Adrenal gland (tissue), 12 donors: ENCODE data around the gene ANK3. TPM values are rescaled to one million over a fixed set of nuclear protein-coding genes. Genes with fewer than 3 reads are reported as not detected.

Experiments
- DNase-seq, 7 donors: peaks; one replicate each; pipeline ENCODE4 v3.0.0-alpha.2; 2019 to 2020
- H3K27ac ChIP-seq, 5 donors: fragments of 200-600 bp; sonication (generic) in 4 of 5; 1 replicate in 3 of 5; 2 replicates in 2 of 5; pipeline versions ENCODE4 v1.5.1 to v1.8.0; 2016 to 2020; ENCODE audit warnings: mild to moderate bottlenecking in 1 of 5
- H3K27me3 ChIP-seq: fragments of 200-600 bp; 2 replicates; pipeline ENCODE4 v1.8.0; 2021
- H3K36me3 ChIP-seq, 2 donors: fragments of 200-600 bp; replicated peaks in 1 of 2; 1 replicate in 1 of 2; 2 replicates in 1 of 2; pipeline versions ENCODE4 v1.5.1 to v1.8.0; 2018 to 2022
- H3K4me1 ChIP-seq, 2 donors: fragments of 200-600 bp; replicated peaks in 1 of 2; 1 replicate in 1 of 2; 2 replicates in 1 of 2; pipeline versions ENCODE4 v1.5.1 to v1.8.0; 2018 to 2021
- H3K4me3 ChIP-seq, 4 donors: fragments of 200-600 bp; sonication (generic) in 3 of 4; one replicate each; pipeline ENCODE4 v1.5.1; 2016 to 2018
- H3K9me3 ChIP-seq, 3 donors: fragments of 200-600 bp; sonication (generic) in 1 of 3; replicated peaks in 1 of 3; 1 replicate in 2 of 3; 2 replicates in 1 of 3; pipeline versions ENCODE4 v1.5.1 to v1.8.0; 2016 to 2021
- POLR2A ChIP-seq, 2 donors: fragments of 450-650 bp; IDR thresholded peaks; one replicate each; pipeline ENCODE4 v1.6.1; 2017; ENCODE audit warnings: antibody characterized with exemption in 2 of 2, mild to moderate bottlenecking in 2 of 2, moderate library complexity in 1 of 2
- WGBS, 4 donors: extraction: QIAGEN DNeasy Blood & Tissue Kit in 2 of 4; methylation state at CpG; one replicate each; pipeline versions ENCODE4 v1.1.5 to v1.1.7; 2013 to 2017; 5-methylcytosine and 5-hydroxymethylcytosine counted together
- intact Hi-C, 2 donors: fragments of 100-400 bp; cut with DNase I; formaldehyde crosslinking; loops; one replicate each; pipeline versions ENCODE4 v1.14.1 to v1.15.0; 2022 to 2023
- polyA plus RNA-seq, 3 donors: library from polyadenylated mRNA; stranded (reverse); fragments of 200-250 nt in 2 of 3; fragments of 350-450 nt in 1 of 3; fragmentation: Illumina TruSeq in 1 of 3; extraction: RNeasy Lipid Tissue Mini Kit (QIAGEN cat#74804) in 1 of 3; gene quantifications; one replicate each; pipeline ENCODE4 v1.2.3, GENCODE V29; 2013 to 2014
- total RNA-seq, 9 donors: library from RNA; depleted of rRNA in 4 of 9; stranded (reverse); fragments of >200 nt in 4 of 9; fragments of 120-200 nt in 1 of 9; fragmentation: NEBNext Ultra II Directional in 1 of 9; extraction: Animal tissue kit (Norgen Biotek cat#: 25700) in 1 of 9; gene quantifications; one replicate each; pipeline versions ENCODE4 v1.1.0 to v1.2.4, GENCODE V29; 2013 to 2023
- TF ChIP-seq, protein P1 (sequence below), 6 experiments: fragments of 450-650 bp in 4 of 6; fragments of 200-600 bp in 2 of 6; sonication (generic) in 1 of 6; IDR thresholded peaks; 1 replicate in 5 of 6; 2 replicates in 1 of 6; pipeline versions ENCODE4 v1.5.1 to v1.8.0; 2016 to 2021; ENCODE audit warnings: antibody characterized with exemption in 6 of 6, mild to moderate bottlenecking in 2 of 6, moderate library complexity in 1 of 6
- donor health status: healthy with polysubstance abuse.
- donor health status: Bipolar disorder and iron deficiency.
- donor health status: DM: yes; HTN: yes; CAD: no.
- donor health status: DM: no; HTN: no; CAD: no.
- donor health status: DM: no; HTN: no; CAD: no.
- donor health status: DM: yes; HTN: yes; CAD: no.

ANK3 gene
- total and polyA plus RNA-seq, 12 donors: 2.6 to 48.1 (median 15.2) TPM

GRCh38 chr10:60171436-60172013, 218.2 kb downstream of the ANK3 start:
- H3K27me3 ChIP-seq: no peaks in the 10 kb centered on the region
- intact Hi-C loops: no loop called here
- DNase-seq: no peak
- no peaks in the 10 kb centered on the region for H3K4me1 ChIP-seq
- no peak overlapping the region for H3K27ac ChIP-seq
- 81 to 94% (median 84%) methylated on average over 2 of the region's 2 CpGs for WGBS, 4 donors
- H3K36me3 ChIP-seq: no peaks in the 10 kb centered on the region
- TF ChIP-seq POLR2A (IDR thresholded peaks at IDR 0.05): no peak
- TF ChIP-seq, protein P1, sequence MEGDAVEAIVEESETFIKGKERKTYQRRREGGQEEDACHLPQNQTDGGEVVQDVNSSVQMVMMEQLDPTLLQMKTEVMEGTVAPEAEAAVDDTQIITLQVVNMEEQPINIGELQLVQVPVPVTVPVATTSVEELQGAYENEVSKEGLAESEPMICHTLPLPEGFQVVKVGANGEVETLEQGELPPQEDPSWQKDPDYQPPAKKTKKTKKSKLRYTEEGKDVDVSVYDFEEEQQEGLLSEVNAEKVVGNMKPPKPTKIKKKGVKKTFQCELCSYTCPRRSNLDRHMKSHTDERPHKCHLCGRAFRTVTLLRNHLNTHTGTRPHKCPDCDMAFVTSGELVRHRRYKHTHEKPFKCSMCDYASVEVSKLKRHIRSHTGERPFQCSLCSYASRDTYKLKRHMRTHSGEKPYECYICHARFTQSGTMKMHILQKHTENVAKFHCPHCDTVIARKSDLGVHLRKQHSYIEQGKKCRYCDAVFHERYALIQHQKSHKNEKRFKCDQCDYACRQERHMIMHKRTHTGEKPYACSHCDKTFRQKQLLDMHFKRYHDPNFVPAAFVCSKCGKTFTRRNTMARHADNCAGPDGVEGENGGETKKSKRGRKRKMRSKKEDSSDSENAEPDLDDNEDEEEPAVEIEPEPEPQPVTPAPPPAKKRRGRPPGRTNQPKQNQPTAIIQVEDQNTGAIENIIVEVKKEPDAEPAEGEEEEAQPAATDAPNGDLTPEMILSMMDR (IDR thresholded peaks at IDR 0.05): no peak
- H3K9me3 ChIP-seq: no peaks in the 10 kb centered on the region
- H3K4me3 ChIP-seq: no peak overlapping the region

DNA sequence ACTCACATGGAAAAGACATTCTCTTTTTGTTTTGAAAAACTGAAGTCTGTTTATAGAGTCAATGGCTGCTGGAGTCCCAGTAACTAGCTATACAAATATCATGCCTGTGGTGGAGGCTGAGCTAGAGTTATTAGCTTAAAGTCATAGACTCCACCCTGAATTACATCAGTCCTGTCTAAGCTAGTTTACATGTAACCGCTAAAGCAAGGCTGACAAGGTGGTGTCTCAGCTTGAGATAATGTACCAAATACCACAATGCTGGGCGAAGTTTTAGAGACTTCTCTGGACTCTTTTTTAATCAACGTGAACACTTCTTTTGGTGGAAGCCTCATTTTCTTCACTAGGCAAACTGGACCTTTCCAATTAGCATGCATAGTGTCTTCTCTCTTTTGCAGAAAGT, 219.4 kb downstream of the ANK3 start:
- Histone ChIP-seq H3K4me1 (no peaks in the 10 kb centered on the region), H3K4me3 (no peak overlapping the region), H3K36me3 (no peaks in the 10 kb centered on the region), H3K9me3 (no peaks in the 10 kb centered on the region), H3K27me3 (no peaks in the 10 kb centered on the region), H3K27ac (no peak overlapping the region)
- no peak for DNase-seq
- 80 to 88% (median 86%) methylated on average over 3 of the region's 3 CpGs for WGBS, 4 donors
- no peak for TF ChIP-seq POLR2A (IDR thresholded peaks at IDR 0.05)
- TF ChIP-seq, protein P1 (IDR thresholded peaks at IDR 0.05): no peak
- intact Hi-C loops: no loop called here

GRCh38 chr10:60169111-60169510, 220.6 kb downstream of the ANK3 start:
- no peak overlapping the region for H3K27ac ChIP-seq
- no peak overlapping the region for H3K4me3 ChIP-seq
- no peak for TF ChIP-seq POLR2A (IDR thresholded peaks at IDR 0.05)
- TF ChIP-seq, protein P1 (IDR thresholded peaks at IDR 0.05): no peak
- no peak for DNase-seq
- WGBS, 4 donors: 90 to 99% (median 98%) methylated on average over 2 of the region's 2 CpGs
- intact Hi-C loops: no loop called here
- H3K27me3 ChIP-seq: no peaks in the 10 kb centered on the region
- no peaks in the 10 kb centered on the region for H3K4me1 ChIP-seq
- no peaks in the 10 kb centered on the region for H3K36me3 ChIP-seq
- no peaks in the 10 kb centered on the region for H3K9me3 ChIP-seq

DNA sequence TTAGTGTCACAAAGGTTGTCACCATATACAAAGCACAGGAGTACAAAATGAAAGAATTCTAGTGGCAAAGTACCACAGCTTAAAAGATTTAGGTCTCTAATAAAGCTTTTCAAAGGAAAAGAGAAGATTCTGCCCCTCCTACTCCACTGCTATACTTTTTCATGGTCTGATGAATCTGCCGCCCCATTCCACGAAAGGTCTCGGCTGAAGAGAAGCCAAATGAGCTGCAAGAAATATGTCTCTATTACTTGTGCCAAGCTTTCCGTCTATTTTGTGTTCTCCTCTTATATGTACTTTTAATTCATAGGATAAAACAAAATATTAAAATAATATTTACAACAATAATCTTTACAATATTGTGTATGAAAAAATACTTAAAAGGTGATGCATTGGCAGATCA, 222.6 kb downstream of the ANK3 start:
- TF ChIP-seq, protein P1 (IDR thresholded peaks at IDR 0.05): no peak
- TF ChIP-seq POLR2A (IDR thresholded peaks at IDR 0.05): no peak
- no peaks in the 10 kb centered on the region for H3K4me1 ChIP-seq
- H3K27ac ChIP-seq: no peak overlapping the region
- no peak for DNase-seq
- intact Hi-C loops: no loop called here
- 50 to 61% (median 55%) methylated on average over 4 of the region's 4 CpGs for WGBS, 4 donors
- H3K36me3 ChIP-seq: no peaks in the 10 kb centered on the region
- H3K4me3 ChIP-seq: peak overlapping the region in 1 of 4 donors; percentile 17
- H3K9me3 ChIP-seq: no peaks in the 10 kb centered on the region
- no peaks in the 10 kb centered on the region for H3K27me3 ChIP-seq
